Skin of body (tissue), 2 donors: ENCODE measurements around the gene C2CD3. TPM values are rescaled to one million over a fixed set of nuclear protein-coding genes. Genes with fewer than 3 reads are reported as not detected.
"Not testable (repeated sequence)": the region's sequence is repeated elsewhere in the genome, so short reads cannot be mapped to it uniquely, and the experiment has no call there.

Experiments used
- DNase-seq: peaks from one replicate; lab custom pipeline; 2025; lab: John Stamatoyannopoulos, UW
- total RNA-seq: library from RNA; depleted of rRNA; stranded (reverse); fragments of >200 nt; gene quantifications from one replicate; pipeline ENCODE4 v1.2.3, GENCODE V29; 2014

The C2CD3 gene
- total RNA-seq, 1 donor from 2014 or later = 16.2 TPM

- no peak for DNase-seq
These were observed 7.9 kb downstream of the C2CD3 start for GRCh38 chr11:74162681-74163467.

DNA sequence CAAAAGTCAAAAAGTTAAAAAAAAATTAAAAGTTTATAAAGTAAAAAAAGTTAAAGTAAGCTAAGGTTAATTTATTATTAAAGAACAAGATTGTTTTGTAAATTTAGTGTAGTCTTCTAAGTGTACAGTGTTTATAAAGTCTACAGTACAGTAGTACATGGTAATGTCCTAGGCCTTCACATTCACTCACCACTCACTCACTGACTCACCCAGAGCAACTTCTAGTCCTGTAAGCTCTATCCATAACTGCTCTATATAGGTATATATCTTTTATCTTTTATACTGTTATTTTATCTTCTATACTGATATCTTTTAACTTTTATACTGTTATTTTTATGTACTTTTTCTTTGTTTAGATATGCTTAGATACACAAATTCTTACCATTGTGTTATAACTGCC lies 11.2 kb downstream of the C2CD3 start:
- DNase-seq = no peak

GRCh38 chr11:74157169-74157568 lies 13.6 kb downstream of the C2CD3 start:
- no peak for DNase-seq

DNA sequence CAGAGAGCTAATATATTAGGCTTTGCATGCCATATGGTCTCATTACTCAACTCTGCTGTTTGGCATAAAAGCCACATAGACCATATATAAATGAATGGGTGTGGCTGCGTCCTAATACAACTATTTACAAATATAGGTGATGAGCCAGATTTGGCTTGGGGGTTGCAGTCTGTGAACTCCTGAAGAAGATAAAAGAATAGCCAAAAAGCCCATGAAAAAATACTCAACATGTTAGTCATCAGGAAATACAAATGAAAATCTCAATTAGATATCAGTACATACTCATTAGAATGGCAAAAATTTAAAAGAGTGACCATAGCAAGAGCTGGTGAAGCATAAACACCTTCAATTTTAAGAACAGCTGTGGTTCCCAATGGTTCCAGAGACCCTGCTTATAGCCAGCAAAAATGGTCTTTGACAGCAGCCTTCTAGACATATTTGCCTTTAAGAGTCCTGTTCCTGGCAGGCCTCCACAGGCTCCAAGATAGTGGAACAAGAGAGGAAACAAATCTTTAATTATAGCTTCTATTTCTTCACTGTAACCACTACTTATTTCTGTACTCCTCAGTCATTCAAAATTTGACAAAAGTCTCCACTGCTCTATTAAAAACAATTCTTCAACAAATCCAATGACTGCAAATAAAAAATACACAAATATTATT lies 16.1 kb downstream of the C2CD3 start:
- DNase-seq = no peak

- no peak for DNase-seq
These were observed 17.6 kb downstream of the C2CD3 start for GRCh38 chr11:74153224-74153623.

GRCh38 chr11:74147199-74147929 lies 23.4 kb downstream of the C2CD3 start:
- no peak for DNase-seq

DNA sequence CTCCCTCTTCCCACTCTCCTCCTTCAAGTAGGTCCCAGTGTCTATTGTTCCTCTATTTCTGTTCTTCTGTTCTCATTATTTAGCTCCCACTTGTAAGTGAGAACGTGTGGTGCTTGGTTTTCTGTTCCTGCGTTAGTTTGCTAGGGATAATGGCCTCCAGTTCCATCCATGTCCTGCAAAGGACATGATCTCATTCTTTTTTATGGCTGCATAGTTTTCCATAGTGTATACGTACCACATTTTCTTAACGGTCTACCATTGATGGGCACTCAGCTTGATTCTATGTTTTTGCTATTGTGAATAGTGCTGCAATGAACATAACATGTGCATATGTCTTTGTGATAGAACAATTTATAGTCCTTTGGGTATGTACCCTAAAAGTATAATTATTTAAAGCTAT lies 26.2 kb downstream of the C2CD3 start:
- DNase-seq = no peak

DNA sequence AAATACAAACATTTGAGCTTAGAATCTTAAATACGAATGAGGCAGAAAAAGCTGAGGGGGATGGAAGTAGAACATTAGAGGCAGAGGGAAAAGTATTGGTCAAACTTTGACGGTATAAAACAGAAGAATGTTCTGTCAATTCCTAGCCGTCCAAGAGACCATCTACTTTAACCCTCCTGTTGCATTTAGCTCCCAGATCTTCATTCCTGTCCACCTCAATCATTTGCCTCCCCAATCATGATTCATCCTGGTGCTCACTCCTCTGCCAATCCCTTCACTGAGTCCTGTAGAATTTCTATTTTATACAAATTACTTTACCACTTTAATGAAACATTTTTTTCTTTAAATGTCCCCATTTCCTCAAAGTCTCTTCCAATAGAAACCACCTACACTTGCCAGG lies 28.2 kb downstream of the C2CD3 start:
- DNase-seq = no peak

DNA sequence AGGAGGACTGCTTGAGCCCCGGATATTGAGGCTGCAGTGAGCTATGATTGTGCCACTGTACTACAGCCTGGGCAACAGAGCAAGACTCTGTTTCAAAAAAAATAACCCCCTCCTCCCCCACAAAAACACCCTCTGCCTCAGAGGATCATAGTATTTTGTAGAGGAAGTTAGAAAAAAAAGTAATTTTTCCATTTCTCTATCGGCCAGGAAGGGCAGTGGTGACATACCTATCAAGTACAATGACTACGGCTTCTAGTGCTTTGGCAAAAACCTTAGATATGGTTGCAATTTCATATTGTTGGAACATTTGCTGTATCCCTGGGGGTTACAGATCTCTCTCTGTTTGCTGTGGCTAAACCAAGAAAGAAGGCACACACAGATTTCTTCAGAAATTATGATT lies 28.9 kb downstream of the C2CD3 start:
- no peak for DNase-seq

DNA sequence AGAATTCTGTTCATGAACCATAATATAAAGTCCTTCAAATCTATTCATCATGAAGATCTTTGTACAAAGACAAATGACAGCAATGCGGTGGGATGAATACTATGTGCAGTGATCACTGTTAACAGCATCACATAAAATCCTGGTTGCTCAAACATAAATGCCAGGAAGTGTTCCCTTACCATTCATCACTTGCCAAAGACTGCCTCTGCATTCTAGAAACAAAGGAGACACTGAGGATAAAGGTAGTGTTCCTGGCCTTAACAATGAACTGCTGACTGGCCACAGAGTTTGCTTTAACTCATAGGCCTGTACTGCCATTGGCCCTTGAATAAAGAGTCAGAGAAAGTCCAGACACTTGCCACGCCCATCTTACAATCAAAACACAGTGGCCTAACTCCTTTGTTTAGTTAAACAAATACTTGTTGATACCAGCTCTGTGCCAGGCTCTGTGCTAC lies 29.5 kb downstream of the C2CD3 start:
- DNase-seq = no peak

DNA sequence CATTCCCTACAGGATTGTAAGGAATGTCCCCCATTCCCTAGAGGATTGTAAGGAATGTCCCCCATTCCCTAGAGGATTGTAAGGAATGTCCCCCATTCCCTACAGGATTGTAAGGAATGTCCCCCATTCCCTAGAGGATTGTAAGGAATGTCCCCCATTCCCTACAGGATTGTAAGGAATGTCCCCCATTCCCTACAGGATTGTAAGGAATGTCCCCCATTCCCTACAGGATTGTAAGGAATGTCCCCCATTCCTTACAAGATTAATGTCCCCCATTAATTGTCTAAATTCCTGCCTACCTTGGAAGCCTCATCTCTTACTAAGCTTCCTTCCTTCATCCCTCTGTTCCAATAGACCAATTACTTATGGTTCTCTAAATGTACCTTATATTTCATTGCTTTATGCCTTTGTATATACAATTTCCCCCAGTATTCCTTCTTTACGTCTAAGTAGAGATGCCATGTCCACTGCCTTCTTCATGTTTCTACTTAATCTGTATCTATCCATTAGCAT lies 30.8 kb downstream of the C2CD3 start:
- not testable (repeated sequence) for DNase-seq

- peak; percentile 48 for DNase-seq
These were observed 31.5 kb downstream of the C2CD3 start for GRCh38 chr11:74139151-74139918.

- peak; percentile 69 for DNase-seq
These were observed 32.2 kb downstream of the C2CD3 start for GRCh38 chr11:74138572-74138971.

DNA sequence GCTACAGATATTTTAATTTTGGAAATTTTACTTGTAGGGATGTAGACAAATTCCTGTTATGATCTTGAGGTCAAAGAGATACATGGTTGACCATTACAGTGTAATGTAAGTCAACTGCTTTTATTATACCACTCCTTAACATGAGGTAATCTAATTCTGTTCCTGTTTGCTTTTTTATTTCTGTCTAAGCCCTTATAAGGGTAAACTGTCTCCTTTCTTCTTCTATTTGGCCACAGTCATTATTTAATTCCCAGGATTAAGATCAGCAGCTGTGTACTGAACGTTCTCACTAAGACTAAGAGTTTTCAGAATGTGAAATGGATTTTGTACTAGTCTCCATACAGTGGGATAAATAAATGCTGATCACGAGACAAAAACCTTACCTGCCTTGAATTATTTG lies 32.8 kb downstream of the C2CD3 start:
- DNase-seq = no peak

- no peak for DNase-seq
These were observed 35.5 kb downstream of the C2CD3 start for GRCh38 chr11:74135127-74135840.

DNA sequence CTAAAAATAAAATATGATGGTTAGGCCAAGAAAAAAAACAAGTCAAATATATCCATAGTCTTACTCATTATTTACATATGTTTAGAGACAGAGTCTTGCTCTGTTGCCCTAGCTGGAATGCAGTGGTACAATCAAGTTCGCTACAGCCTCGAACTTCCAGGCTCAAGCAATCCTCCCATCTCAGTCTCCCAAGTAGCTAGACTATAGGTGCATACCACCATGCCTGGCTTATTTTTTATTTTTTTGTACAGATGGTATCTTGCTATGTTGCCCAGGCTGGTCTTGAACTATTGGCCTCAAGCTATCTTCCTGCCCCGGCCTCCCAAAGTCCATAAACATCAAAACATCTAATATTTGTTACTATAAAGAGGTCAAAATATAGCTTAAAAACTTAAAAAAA lies 36.1 kb downstream of the C2CD3 start:
- no peak for DNase-seq

DNA sequence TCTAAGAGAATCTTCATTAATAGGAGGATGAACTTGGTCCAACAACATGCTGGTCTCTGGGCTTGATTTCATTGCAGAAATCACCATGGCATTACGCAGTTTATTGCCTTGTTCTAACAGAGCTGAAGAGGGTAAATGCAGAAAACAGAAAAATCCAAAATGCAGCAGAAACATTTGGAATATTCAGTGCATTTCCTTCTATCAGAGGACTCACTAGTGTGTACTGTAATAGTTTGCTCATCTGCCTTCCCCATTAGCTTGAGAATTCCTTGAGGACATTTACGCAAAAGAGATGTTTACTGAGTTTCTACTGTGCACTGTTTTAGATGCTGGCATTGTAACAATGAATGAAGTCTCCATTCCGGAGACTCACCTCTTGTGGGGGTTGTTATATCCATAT lies 37.4 kb downstream of the C2CD3 start:
- DNase-seq = no peak

DNA sequence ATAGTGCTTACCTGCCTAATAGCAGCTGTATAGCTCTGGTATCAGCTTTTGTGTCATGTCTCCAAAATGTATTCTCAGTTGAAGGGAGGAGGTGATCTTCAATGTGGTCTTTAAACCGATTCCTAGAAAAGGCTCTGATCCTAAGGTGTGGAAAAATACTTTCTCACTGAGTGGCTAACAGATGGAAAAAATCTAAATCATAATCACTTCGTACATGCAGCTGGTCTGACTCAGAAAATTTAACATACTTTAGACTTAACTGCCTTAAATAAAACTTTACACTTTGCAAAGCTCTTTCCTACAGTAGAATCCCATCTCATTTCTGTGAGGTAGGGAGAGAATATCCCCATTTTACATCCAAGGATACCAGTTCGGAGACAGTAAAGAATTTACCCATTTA lies 38.0 kb downstream of the C2CD3 start:
- no peak for DNase-seq

DNA sequence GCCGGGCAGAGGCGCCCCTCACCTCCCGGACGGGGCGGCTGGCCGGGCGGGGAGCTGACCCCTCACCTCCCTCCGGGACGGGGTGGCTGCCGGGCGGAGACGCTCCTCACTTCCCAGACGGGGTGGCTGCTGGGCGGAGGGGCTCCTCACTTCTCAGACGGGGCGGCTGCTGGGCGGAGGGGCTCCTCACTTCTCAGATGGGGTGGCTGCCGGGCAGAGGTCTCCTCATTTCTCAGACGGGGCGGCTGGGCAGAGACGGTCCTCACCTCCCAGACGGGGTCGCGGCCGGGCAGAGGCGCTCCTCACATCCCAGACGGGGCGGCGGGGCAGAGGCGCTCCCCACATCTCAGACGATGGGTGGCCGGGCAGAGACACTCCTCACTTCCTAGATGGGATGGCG lies 41.7 kb downstream of the C2CD3 start:
- not testable (repeated sequence) for DNase-seq

DNA sequence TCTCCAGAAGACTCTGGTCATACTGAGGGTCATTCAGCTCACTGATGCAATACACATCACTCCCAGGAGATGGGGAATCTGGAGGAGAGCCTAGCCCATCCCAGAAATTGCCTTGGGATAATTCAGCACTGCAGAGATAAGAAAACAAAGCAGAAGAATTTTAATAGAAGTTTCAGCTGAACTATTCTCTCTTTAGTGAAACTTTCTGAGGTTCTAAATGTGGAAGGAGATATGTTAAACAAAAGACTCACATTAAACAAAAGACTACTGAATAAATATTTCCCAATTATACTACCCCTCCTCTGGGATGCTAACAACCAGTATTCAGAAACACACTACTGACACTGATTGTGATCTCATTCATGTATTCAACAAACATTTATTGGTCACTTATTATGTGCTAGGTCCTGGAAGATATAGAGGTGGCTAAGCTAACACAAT lies 47.8 kb downstream of the C2CD3 start:
- no peak for DNase-seq

DNA sequence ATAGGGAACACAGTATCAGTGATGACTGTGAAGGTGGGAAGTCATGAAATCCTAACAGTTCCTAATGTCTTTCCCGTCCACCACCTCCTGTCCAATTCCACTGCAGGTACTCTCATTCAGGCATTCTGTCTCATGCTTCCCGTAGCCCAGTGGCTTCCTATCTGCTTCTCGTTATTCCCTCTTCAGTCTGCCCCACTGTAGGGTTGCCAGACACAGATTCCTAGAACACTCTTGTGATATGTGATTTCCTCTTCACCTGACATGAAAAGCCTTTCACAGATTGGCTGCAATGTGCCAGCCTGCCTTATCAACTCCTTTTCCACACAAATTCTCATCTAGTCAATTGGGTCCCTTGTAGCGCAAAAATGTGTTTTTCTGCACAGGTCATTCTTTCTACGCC lies 49.0 kb downstream of the C2CD3 start:
- DNase-seq = no peak
